SK-N-SH treated with all-trans-retinoic acid at 6 μM for 48 hours (cell line): ENCODE data around the gene SH3BGRL.

Experiments
- ATAC-seq: fragments of 200-7000 bp; cut with Tn5 transposase; 3 replicates; pipeline ENCODE4 v1.9.1; 2020; ENCODE audit warnings: mild to moderate bottlenecking, moderate library complexity
- ARNTL ChIP-seq: fragments of 450-650 bp; formaldehyde crosslinking; IDR thresholded peaks from 2 replicates; pipeline ENCODE4 v1.5.0; 2020; ENCODE audit warnings: low read depth, mild to moderate bottlenecking, moderate library complexity, borderline replicate concordance
- BACH2 ChIP-seq: fragments of 250-450 bp; sonication (Bioruptor Pico); IDR thresholded peaks from 2 replicates; pipeline ENCODE4 v1.9.0; 2021; ENCODE audit warnings: mild to moderate bottlenecking, borderline replicate concordance
- CSDC2 ChIP-seq: fragments of 250-450 bp; sonication (Bioruptor Pico); IDR thresholded peaks from 2 replicates; pipeline ENCODE4 v1.5.0; 2020; ENCODE audit warnings: mild to moderate bottlenecking, moderate library complexity
- ESRRG ChIP-seq: fragments of 250-450 bp; sonication (Bioruptor Pico); IDR thresholded peaks from 2 replicates; pipeline ENCODE4 v1.6.1; 2021; ENCODE audit warnings: mild to moderate bottlenecking
- ISL1 ChIP-seq: fragments of 250-450 bp; sonication (Bioruptor Pico); IDR thresholded peaks from 2 replicates; pipeline ENCODE4 v2.1.2; 2022; ENCODE audit warnings: mild to moderate bottlenecking, moderate library complexity
- OSR1 ChIP-seq: fragments of 250-450 bp; sonication (Bioruptor Pico); IDR thresholded peaks from 2 replicates; pipeline ENCODE4 v1.8.0; 2022; ENCODE audit warnings: moderate library complexity, mild to moderate bottlenecking, inconsistent platforms
- PPARA ChIP-seq: fragments of 250-450 bp; sonication (Bioruptor Pico); IDR thresholded peaks from 2 replicates; pipeline ENCODE4 v1.5.0; 2020; ENCODE audit warnings: mild to moderate bottlenecking, borderline replicate concordance
- RARB ChIP-seq: fragments of 250-450 bp; sonication (Bioruptor Pico); IDR thresholded peaks from 2 replicates; pipeline ENCODE4 v1.8.0; 2021; ENCODE audit warnings: mild to moderate bottlenecking, moderate library complexity
- SNAI2 ChIP-seq: fragments of 250-450 bp; sonication (Bioruptor Pico); IDR thresholded peaks from 2 replicates; pipeline ENCODE4 v1.5.0; 2020; ENCODE audit warnings: mild to moderate bottlenecking, moderate library complexity
- TCF4 ChIP-seq: fragments of 250-450 bp; sonication (Bioruptor Pico); IDR thresholded peaks from 2 replicates; pipeline ENCODE4 v1.8.0; 2021; ENCODE audit warnings: mild to moderate bottlenecking, moderate library complexity, borderline replicate concordance
- TOX ChIP-seq: fragments of 250-450 bp; sonication (Bioruptor Pico); IDR thresholded peaks from 2 replicates; pipeline ENCODE4 v1.8.0; 2021; ENCODE audit warnings: mild to moderate bottlenecking, moderate library complexity, borderline replicate concordance
- ZC3H10 ChIP-seq: fragments of 250-450 bp; sonication (Bioruptor Pico); IDR thresholded peaks from 2 replicates; pipeline ENCODE4 v1.5.1; 2021; ENCODE audit warnings: mild to moderate bottlenecking, moderate library complexity
- ZFP3 ChIP-seq: fragments of 250-450 bp; sonication (Bioruptor Pico); IDR thresholded peaks from 2 replicates; pipeline ENCODE4 v1.5.0; 2020; ENCODE audit warnings: mild to moderate bottlenecking, moderate library complexity
- ZFP30 ChIP-seq: fragments of 450-650 bp; formaldehyde crosslinking; IDR thresholded peaks from 2 replicates; pipeline ENCODE4 v1.5.0; 2022; ENCODE audit warnings: mild to moderate bottlenecking, moderate library complexity
- ZNF565 ChIP-seq: fragments of 450-650 bp; formaldehyde crosslinking; conservative IDR thresholded peaks from 2 replicates; pipeline ENCODE4 v1.5.0; 2020; ENCODE audit warnings: low read depth, mild to moderate bottlenecking, moderate library complexity
- ZNF70 ChIP-seq: fragments of 450-650 bp; formaldehyde crosslinking; IDR thresholded peaks from 2 replicates; pipeline ENCODE4 v1.5.0; 2020; ENCODE audit warnings: mild to moderate bottlenecking, moderate library complexity
- ZNF8 ChIP-seq: fragments of 450-650 bp; formaldehyde crosslinking; IDR thresholded peaks from 2 replicates; pipeline ENCODE4 v1.5.0; 2020; ENCODE audit warnings: mild to moderate bottlenecking, moderate library complexity
- TF ChIP-seq, protein P1 (sequence below): fragments of 250-450 bp; sonication (Bioruptor Pico); IDR thresholded peaks from 2 replicates; pipeline ENCODE4 v1.8.0; 2020; ENCODE audit warnings: mild to moderate bottlenecking, moderate library complexity, borderline replicate concordance
- TF ChIP-seq, protein P2 (sequence below): fragments of 250-450 bp; sonication (Bioruptor Pico); IDR thresholded peaks from 2 replicates; pipeline ENCODE4 v1.8.0; 2021; ENCODE audit warnings: low read depth, mild to moderate bottlenecking, moderate library complexity, borderline replicate concordance
- TF ChIP-seq, protein P3 (sequence below): fragments of 250-450 bp; sonication (Bioruptor Pico); IDR thresholded peaks from 2 replicates; pipeline ENCODE4 v1.5.1; 2020; ENCODE audit warnings: low read depth, mild to moderate bottlenecking, moderate library complexity
- TF ChIP-seq, protein P4 (sequence below): fragments of 250-450 bp; sonication (Bioruptor Pico); IDR thresholded peaks from 2 replicates; pipeline ENCODE4 v1.5.1; 2021; ENCODE audit warnings: mild to moderate bottlenecking, moderate library complexity
- TF ChIP-seq, protein P5 (sequence below): fragments of 250-450 bp; sonication (Bioruptor Pico); IDR thresholded peaks from 2 replicates; pipeline ENCODE4 v1.5.0; 2020; ENCODE audit warnings: mild to moderate bottlenecking, moderate library complexity

SH3BGRL gene

DNA sequence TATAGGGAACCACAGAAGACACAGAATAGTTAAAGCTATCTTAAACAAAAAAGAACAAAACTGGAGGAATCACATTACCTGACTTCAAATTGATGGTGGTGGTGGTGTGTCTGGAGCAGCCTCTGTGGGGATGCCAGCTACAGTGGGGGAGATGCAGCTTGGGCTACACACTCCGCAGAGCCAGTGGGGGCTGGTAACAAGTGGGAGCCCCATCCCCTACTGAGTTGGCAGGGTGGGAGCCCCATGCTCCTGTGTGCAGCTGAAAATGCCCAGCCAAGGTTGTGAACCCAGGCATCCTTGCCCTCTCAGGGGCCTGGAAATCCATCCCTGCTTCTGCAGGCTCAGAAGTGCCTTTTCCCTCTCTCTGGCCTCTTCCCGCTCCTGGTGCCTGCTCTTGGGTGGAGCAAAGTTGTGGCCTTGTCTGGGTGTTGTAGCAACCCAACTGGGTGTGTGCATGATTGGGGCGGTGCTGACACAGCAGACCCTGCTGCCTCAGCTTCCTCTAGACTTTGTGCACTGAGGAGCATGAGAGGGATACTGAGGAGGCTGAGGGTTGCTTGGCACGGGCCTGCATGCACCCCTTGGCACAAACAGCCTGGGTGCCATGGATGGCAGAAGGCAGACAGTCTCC is 38.9 kb downstream of the SH3BGRL start:
- ATAC-seq = no peak
- TF ChIP-seq ISL1 (CRISPR knock-in tag) (no peak), PPARA (CRISPR knock-in tag) (no peak), TCF4 (CRISPR knock-in tag) (no peak), OSR1 (CRISPR knock-in tag) (no peak), SNAI2 (CRISPR knock-in tag) (no peak), TOX (CRISPR knock-in tag) (no peak)
- TF ChIP-seq, protein P1, sequence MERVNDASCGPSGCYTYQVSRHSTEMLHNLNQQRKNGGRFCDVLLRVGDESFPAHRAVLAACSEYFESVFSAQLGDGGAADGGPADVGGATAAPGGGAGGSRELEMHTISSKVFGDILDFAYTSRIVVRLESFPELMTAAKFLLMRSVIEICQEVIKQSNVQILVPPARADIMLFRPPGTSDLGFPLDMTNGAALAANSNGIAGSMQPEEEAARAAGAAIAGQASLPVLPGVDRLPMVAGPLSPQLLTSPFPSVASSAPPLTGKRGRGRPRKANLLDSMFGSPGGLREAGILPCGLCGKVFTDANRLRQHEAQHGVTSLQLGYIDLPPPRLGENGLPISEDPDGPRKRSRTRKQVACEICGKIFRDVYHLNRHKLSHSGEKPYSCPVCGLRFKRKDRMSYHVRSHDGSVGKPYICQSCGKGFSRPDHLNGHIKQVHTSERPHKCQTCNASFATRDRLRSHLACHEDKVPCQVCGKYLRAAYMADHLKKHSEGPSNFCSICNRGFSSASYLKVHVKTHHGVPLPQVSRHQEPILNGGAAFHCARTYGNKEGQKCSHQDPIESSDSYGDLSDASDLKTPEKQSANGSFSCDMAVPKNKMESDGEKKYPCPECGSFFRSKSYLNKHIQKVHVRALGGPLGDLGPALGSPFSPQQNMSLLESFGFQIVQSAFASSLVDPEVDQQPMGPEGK (CRISPR knock-in tag) = no peak

DNA sequence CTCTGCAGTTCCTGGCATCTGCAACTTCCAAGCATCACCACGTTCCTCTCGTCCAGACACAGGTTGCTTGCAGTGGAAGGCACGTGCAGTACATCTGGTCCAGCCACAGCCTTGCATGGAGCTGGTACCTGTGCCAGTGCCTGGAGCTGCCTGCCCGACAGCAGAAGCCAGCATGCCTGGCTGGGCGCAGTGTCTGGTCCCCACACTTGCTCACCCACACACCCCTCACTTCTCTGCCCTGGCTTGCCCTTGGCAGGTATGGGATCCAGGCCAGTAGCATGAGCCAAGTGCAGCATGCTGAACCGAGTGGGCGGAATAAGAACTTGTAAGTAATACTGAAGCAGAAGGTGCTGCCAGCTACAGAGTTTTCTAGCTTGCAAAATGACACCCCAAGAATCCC is 39.9 kb downstream of the SH3BGRL start:
- no peak for ATAC-seq
- TF ChIP-seq, protein P1 (CRISPR knock-in tag) = no peak
- no peak for TF ChIP-seq ESRRG
- TF ChIP-seq RARB = no peak
- TF ChIP-seq BACH2 = no peak
- no peak for TF ChIP-seq CSDC2 (CRISPR knock-in tag)
- TF ChIP-seq TOX (CRISPR knock-in tag) = no peak
- TF ChIP-seq, protein P2, sequence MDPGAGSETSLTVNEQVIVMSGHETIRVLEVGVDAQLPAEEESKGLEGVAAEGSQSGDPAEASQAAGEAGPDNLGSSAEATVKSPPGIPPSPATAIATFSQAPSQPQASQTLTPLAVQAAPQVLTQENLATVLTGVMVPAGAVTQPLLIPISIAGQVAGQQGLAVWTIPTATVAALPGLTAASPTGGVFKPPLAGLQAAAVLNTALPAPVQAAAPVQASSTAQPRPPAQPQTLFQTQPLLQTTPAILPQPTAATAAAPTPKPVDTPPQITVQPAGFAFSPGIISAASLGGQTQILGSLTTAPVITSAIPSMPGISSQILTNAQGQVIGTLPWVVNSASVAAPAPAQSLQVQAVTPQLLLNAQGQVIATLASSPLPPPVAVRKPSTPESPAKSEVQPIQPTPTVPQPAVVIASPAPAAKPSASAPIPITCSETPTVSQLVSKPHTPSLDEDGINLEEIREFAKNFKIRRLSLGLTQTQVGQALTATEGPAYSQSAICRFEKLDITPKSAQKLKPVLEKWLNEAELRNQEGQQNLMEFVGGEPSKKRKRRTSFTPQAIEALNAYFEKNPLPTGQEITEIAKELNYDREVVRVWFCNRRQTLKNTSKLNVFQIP (CRISPR knock-in tag) = no peak
- TF ChIP-seq, protein P3, sequence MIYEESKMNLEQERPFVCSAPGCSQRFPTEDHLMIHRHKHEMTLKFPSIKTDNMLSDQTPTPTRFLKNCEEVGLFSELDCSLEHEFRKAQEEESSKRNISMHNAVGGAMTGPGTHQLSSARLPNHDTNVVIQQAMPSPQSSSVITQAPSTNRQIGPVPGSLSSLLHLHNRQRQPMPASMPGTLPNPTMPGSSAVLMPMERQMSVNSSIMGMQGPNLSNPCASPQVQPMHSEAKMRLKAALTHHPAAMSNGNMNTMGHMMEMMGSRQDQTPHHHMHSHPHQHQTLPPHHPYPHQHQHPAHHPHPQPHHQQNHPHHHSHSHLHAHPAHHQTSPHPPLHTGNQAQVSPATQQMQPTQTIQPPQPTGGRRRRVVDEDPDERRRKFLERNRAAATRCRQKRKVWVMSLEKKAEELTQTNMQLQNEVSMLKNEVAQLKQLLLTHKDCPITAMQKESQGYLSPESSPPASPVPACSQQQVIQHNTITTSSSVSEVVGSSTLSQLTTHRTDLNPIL = no peak
- no peak for TF ChIP-seq PPARA (CRISPR knock-in tag)
- TF ChIP-seq ZFP30 (CRISPR knock-in tag) = no peak
- TF ChIP-seq TCF4 (CRISPR knock-in tag) = no peak
- no peak for TF ChIP-seq ZNF565
- no peak for TF ChIP-seq ZC3H10 (CRISPR knock-in tag)
- no peak for TF ChIP-seq ZNF8

DNA sequence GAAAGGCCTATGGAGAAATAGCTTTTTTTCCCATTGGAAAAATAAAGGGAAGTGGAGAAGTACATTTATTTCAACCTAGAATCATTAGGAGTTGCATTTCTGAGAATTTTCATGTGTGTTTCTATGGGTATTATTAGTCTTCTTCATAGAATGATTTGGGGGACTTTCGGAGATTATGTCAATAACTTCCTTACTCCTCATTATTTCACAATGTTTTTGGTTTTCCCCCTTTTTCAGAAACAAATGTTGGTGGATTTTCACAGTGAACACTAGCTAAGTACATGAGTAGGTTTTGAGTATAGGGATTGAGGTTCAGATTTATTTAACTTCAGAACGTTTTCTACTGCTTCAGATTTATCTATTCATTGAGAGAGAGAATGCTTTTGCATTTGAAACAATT is 54.0 kb downstream of the SH3BGRL start:
- ATAC-seq = no peak
- TF ChIP-seq, protein P3 = no peak
- TF ChIP-seq ZNF8 = no peak
- no peak for TF ChIP-seq SNAI2 (CRISPR knock-in tag)
- no peak for TF ChIP-seq TCF4 (CRISPR knock-in tag)
- TF ChIP-seq ZFP30 (CRISPR knock-in tag) = no peak
- TF ChIP-seq ZNF70 (CRISPR knock-in tag) = no peak
- no peak for TF ChIP-seq PPARA (CRISPR knock-in tag)
- no peak for TF ChIP-seq ESRRG
- TF ChIP-seq ARNTL (CRISPR knock-in tag) = no peak
- no peak for TF ChIP-seq ZC3H10 (CRISPR knock-in tag)
- no peak for TF ChIP-seq ZFP3
- TF ChIP-seq, protein P4, sequence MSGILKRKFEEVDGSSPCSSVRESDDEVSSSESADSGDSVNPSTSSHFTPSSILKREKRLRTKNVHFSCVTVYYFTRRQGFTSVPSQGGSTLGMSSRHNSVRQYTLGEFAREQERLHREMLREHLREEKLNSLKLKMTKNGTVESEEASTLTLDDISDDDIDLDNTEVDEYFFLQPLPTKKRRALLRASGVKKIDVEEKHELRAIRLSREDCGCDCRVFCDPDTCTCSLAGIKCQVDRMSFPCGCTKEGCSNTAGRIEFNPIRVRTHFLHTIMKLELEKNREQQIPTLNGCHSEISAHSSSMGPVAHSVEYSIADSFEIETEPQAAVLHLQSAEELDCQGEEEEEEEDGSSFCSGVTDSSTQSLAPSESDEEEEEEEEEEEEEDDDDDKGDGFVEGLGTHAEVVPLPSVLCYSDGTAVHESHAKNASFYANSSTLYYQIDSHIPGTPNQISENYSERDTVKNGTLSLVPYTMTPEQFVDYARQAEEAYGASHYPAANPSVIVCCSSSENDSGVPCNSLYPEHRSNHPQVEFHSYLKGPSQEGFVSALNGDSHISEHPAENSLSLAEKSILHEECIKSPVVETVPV (CRISPR knock-in tag) = no peak
- TF ChIP-seq, protein P2 (CRISPR knock-in tag) = no peak
- no peak for TF ChIP-seq OSR1 (CRISPR knock-in tag)
- TF ChIP-seq CSDC2 (CRISPR knock-in tag) = no peak
- TF ChIP-seq, protein P5, sequence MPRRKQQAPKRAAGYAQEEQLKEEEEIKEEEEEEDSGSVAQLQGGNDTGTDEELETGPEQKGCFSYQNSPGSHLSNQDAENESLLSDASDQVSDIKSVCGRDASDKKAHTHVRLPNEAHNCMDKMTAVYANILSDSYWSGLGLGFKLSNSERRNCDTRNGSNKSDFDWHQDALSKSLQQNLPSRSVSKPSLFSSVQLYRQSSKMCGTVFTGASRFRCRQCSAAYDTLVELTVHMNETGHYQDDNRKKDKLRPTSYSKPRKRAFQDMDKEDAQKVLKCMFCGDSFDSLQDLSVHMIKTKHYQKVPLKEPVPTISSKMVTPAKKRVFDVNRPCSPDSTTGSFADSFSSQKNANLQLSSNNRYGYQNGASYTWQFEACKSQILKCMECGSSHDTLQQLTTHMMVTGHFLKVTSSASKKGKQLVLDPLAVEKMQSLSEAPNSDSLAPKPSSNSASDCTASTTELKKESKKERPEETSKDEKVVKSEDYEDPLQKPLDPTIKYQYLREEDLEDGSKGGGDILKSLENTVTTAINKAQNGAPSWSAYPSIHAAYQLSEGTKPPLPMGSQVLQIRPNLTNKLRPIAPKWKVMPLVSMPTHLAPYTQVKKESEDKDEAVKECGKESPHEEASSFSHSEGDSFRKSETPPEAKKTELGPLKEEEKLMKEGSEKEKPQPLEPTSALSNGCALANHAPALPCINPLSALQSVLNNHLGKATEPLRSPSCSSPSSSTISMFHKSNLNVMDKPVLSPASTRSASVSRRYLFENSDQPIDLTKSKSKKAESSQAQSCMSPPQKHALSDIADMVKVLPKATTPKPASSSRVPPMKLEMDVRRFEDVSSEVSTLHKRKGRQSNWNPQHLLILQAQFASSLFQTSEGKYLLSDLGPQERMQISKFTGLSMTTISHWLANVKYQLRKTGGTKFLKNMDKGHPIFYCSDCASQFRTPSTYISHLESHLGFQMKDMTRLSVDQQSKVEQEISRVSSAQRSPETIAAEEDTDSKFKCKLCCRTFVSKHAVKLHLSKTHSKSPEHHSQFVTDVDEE (CRISPR knock-in tag) = no peak
